Measurements from ENCODE around the gene CCL24. TPM values are rescaled to one million over a fixed set of nuclear protein-coding genes. Genes with fewer than 3 reads are reported as not detected.

CCL24 gene
- total RNA-seq, 1 experiment from 2014 or later = 0.68 TPM

DNA sequence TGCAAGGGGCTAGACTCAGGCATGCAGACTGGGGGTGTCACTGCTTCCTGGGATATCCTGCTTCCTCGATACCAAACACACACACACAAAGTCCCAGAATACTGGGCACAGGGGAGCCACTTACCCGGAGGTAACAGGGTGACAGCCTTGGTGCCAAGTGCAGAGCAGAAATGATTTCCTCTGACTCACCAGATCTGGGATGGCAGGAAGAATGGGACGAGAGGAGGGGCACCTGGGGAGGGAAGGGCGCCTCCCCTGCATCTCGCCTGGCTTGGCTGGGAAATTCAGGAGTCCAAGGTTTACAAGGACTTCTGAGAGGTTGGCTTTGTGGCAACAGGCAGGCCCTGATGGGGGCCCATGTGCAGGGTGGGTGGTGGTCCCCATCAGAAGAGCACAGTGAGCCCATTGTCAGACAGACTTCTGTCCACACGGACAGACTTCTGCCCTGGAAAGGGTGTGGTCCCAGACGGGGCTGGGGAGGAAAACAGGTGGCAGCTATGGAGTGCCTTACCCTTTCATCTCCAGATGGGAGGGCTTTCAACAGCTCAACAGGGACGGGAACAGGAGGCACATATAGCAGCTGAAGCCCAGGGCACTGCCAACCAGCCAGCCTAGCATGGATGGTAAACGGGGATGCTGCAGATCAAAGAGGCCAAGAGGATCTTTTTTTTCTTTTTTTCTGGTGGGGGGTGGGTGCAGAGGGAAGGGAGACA is 9.7 kb upstream of the CCL24 start:
- CTCF ChIA-PET = no interaction called here
- Mint-ChIP-seq H3K4me1 (ENCODE audit: low read depth, unreplicated experiment) (peaks cover 7% of the 10 kb centered on the region), H3K9me3 (ENCODE audit: low read depth, unreplicated experiment) (peaks cover 3% of the 10 kb centered on the region), H3K4me3 (ENCODE audit: low read depth, unreplicated experiment) (no peak overlapping the region), H3K27me3 (ENCODE audit: unreplicated experiment) (peaks cover 11% of the 10 kb centered on the region), H3K36me3 (ENCODE audit: insufficient read depth, unreplicated experiment) (no peaks in the 10 kb centered on the region), H3K27ac (ENCODE audit: unreplicated experiment) (no peak overlapping the region)
- intact Hi-C loops (cut with micrococcal nuclease; ENCODE audit: unreplicated experiment) = no loop called here
- BruUV-seq (replicated peaks) = no TSS peak
- TF ChIP-seq, protein P1, sequence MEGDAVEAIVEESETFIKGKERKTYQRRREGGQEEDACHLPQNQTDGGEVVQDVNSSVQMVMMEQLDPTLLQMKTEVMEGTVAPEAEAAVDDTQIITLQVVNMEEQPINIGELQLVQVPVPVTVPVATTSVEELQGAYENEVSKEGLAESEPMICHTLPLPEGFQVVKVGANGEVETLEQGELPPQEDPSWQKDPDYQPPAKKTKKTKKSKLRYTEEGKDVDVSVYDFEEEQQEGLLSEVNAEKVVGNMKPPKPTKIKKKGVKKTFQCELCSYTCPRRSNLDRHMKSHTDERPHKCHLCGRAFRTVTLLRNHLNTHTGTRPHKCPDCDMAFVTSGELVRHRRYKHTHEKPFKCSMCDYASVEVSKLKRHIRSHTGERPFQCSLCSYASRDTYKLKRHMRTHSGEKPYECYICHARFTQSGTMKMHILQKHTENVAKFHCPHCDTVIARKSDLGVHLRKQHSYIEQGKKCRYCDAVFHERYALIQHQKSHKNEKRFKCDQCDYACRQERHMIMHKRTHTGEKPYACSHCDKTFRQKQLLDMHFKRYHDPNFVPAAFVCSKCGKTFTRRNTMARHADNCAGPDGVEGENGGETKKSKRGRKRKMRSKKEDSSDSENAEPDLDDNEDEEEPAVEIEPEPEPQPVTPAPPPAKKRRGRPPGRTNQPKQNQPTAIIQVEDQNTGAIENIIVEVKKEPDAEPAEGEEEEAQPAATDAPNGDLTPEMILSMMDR (IDR thresholded peaks at IDR 0.05; ENCODE audit: unreplicated experiment) = no peak
- peak; percentile 5 for DNase-seq

DNA sequence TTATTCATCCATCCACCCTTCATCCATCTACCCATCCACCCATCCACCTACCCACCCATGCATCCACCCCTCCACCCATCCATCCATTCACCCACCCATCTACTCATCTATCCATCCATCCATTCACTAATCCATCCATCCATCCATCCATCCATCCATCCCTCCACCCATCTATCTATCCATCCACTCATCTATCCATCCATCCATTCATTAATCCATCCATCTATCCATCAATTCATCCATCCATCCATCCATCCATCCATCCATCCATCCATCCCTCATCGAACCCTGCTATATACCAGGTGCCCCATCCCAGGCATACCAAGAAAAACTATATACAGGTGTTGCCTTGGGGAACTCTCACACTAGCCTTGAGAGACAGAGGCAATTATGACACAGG is 7.1 kb upstream of the CCL24 start:
- CTCF ChIA-PET = no interaction called here
- Mint-ChIP-seq H3K36me3 (ENCODE audit: insufficient read depth, unreplicated experiment) (no peaks in the 10 kb centered on the region), H3K27me3 (ENCODE audit: unreplicated experiment) (peaks cover 11% of the 10 kb centered on the region), H3K27ac (ENCODE audit: unreplicated experiment) (no peak overlapping the region), H3K4me1 (ENCODE audit: low read depth, unreplicated experiment) (peaks cover 7% of the 10 kb centered on the region), H3K4me3 (ENCODE audit: low read depth, unreplicated experiment) (no peak overlapping the region), H3K9me3 (ENCODE audit: low read depth, unreplicated experiment) (peaks cover 3% of the 10 kb centered on the region)
- BruUV-seq (replicated peaks) = no TSS peak
- DNase-seq = no peak
- intact Hi-C loops (cut with micrococcal nuclease; ENCODE audit: unreplicated experiment) = no loop called here
- TF ChIP-seq, protein P1 (IDR thresholded peaks at IDR 0.05; ENCODE audit: unreplicated experiment) = no peak

GRCh38 chr7:75819711-75820110 is 6.1 kb upstream of the CCL24 start:
- H3K27ac Mint-ChIP-seq (ENCODE audit: unreplicated experiment) = no peak overlapping the region
- peaks cover 3% of the 10 kb centered on the region for H3K9me3 Mint-ChIP-seq (ENCODE audit: low read depth, unreplicated experiment)
- H3K4me3 Mint-ChIP-seq (ENCODE audit: low read depth, unreplicated experiment) = no peak overlapping the region
- TF ChIP-seq, protein P1 (IDR thresholded peaks at IDR 0.05; ENCODE audit: unreplicated experiment) = no peak
- BruUV-seq (replicated peaks) = no TSS peak
- H3K36me3 Mint-ChIP-seq (ENCODE audit: insufficient read depth, unreplicated experiment) = no peaks in the 10 kb centered on the region
- H3K27me3 Mint-ChIP-seq (ENCODE audit: unreplicated experiment) = peaks cover 11% of the 10 kb centered on the region
- intact Hi-C loops (cut with micrococcal nuclease; ENCODE audit: unreplicated experiment) = no loop called here
- peaks cover 7% of the 10 kb centered on the region for H3K4me1 Mint-ChIP-seq (ENCODE audit: low read depth, unreplicated experiment)
- no peak for DNase-seq
- CTCF ChIA-PET = no interaction called here

DNA sequence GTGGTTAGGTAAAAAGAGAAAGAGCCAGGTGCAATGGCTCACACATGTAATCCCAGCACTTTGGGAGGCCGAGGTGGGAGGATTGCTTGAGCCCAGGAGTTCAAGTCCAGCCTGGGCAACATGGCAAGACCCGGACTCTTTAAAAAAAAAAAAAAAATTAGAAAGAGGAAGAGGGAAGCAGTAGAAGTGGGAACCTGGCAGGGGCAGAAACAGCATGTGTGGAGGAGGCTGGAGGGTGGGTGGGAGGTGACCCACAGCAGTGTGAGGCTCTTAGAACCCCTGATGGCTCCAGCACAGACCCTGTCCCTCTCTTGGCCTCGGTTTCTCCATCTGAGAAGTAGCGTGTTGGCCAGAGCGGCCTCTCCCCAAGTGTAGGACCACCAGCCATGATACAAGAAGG is 4.9 kb upstream of the CCL24 start:
- H3K4me3 Mint-ChIP-seq (ENCODE audit: low read depth, unreplicated experiment) = no peak overlapping the region
- no TSS peak for BruUV-seq (replicated peaks)

More for the DNA sequence above, 4.9 kb upstream of the CCL24 start:
- no peak for DNase-seq
- no peak overlapping the region for H3K27ac Mint-ChIP-seq (ENCODE audit: unreplicated experiment)
- peaks cover 5% of the 10 kb centered on the region for H3K4me1 Mint-ChIP-seq (ENCODE audit: low read depth, unreplicated experiment)
- no peaks in the 10 kb centered on the region for H3K36me3 Mint-ChIP-seq (ENCODE audit: insufficient read depth, unreplicated experiment)
- intact Hi-C loops (cut with micrococcal nuclease; ENCODE audit: unreplicated experiment) = no loop called here
- peaks cover 3% of the 10 kb centered on the region for H3K9me3 Mint-ChIP-seq (ENCODE audit: low read depth, unreplicated experiment)
- CTCF ChIA-PET = no interaction called here
- TF ChIP-seq, protein P1 (IDR thresholded peaks at IDR 0.05; ENCODE audit: unreplicated experiment) = no peak
- peaks cover 11% of the 10 kb centered on the region for H3K27me3 Mint-ChIP-seq (ENCODE audit: unreplicated experiment)
